Endothelial cell (in vitro differentiated cells): Measurements from ENCODE around the gene CEP162. TPM values are rescaled to one million over a fixed set of nuclear protein-coding genes. Genes with fewer than 3 reads are reported as not detected.

Experiments
- DNase-seq: peaks from one replicate; pipeline ENCODE4 v3.0.0; 2021; ENCODE audit warnings: low spot score
- H3K27ac Mint-ChIP-seq: one replicate; pipeline ENCODE4 v1.8.0; 2021; ENCODE audit warnings: mixed read lengths, inconsistent platforms; ENCODE audit not compliant: unreplicated experiment
- H3K27me3 Mint-ChIP-seq: one replicate; pipeline ENCODE4 v1.8.0; 2021; ENCODE audit warnings: mild to moderate bottlenecking, moderate library complexity, mixed read lengths, inconsistent platforms; ENCODE audit not compliant: unreplicated experiment
- H3K36me3 Mint-ChIP-seq: one replicate; pipeline ENCODE4 v1.8.0; 2021; ENCODE audit warnings: mild to moderate bottlenecking, low read depth, mixed read lengths, inconsistent platforms; ENCODE audit not compliant: unreplicated experiment
- H3K4me1 Mint-ChIP-seq: one replicate; pipeline ENCODE4 v1.8.0; 2021; ENCODE audit warnings: mild to moderate bottlenecking, mixed read lengths, inconsistent platforms; ENCODE audit not compliant: unreplicated experiment
- H3K4me3 Mint-ChIP-seq: one replicate; pipeline ENCODE4 v1.8.0; 2021; ENCODE audit warnings: mild to moderate bottlenecking, mixed read lengths, inconsistent platforms; ENCODE audit not compliant: unreplicated experiment
- H3K9me3 Mint-ChIP-seq: one replicate; pipeline ENCODE4 v1.8.0; 2021; ENCODE audit warnings: mixed read lengths, inconsistent platforms; ENCODE audit not compliant: unreplicated experiment
- total RNA-seq: library from RNA; stranded (reverse); fragmentation: NEBNext Ultra II Directional; extraction: Animal tissue kit (Norgen Biotek cat#: 25700); gene quantifications from one replicate; pipeline ENCODE4 v1.2.1, GENCODE V29; 2021; ENCODE audit not compliant: unreplicated experiment
- TF ChIP-seq, protein P1 (sequence below): fragments of 200-600 bp; sonication (generic); IDR thresholded peaks from one replicate; pipeline ENCODE4 v1.5.0; 2021; ENCODE audit warnings: antibody characterized with exemption; ENCODE audit not compliant: unreplicated experiment

The CEP162 gene
- total RNA-seq, 1 donor from 2014 or later = 14.3 TPM

DNA sequence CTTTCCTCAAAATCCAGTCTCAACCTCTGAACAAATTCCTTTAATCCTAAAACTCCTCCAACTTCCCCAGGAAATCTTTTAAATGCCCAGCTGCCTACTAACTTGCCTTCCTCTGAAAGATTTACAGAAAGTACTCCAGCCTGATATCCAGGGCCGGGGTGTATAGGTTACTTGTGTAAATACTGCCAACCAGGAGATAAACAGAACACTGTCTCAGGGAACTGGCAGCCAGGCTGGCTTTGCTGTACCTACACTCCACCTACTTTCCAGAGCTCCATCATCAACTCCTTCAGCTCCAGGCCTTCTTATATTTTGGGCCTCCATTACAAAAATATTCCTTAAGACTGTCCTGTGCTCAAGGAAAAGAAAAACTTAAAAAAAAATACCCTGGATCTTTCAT, 85.9 kb downstream of the CEP162 start:
- Mint-ChIP-seq H3K36me3 (peaks cover 8% of the 10 kb centered on the region), H3K9me3 (no peaks in the 10 kb centered on the region), H3K27me3 (no peaks in the 10 kb centered on the region), H3K4me3 (no peak overlapping the region), H3K4me1 (peaks cover 34% of the 10 kb centered on the region), H3K27ac (no peak overlapping the region)
- no peak for DNase-seq
- TF ChIP-seq, protein P1, sequence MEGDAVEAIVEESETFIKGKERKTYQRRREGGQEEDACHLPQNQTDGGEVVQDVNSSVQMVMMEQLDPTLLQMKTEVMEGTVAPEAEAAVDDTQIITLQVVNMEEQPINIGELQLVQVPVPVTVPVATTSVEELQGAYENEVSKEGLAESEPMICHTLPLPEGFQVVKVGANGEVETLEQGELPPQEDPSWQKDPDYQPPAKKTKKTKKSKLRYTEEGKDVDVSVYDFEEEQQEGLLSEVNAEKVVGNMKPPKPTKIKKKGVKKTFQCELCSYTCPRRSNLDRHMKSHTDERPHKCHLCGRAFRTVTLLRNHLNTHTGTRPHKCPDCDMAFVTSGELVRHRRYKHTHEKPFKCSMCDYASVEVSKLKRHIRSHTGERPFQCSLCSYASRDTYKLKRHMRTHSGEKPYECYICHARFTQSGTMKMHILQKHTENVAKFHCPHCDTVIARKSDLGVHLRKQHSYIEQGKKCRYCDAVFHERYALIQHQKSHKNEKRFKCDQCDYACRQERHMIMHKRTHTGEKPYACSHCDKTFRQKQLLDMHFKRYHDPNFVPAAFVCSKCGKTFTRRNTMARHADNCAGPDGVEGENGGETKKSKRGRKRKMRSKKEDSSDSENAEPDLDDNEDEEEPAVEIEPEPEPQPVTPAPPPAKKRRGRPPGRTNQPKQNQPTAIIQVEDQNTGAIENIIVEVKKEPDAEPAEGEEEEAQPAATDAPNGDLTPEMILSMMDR = no peak

DNA sequence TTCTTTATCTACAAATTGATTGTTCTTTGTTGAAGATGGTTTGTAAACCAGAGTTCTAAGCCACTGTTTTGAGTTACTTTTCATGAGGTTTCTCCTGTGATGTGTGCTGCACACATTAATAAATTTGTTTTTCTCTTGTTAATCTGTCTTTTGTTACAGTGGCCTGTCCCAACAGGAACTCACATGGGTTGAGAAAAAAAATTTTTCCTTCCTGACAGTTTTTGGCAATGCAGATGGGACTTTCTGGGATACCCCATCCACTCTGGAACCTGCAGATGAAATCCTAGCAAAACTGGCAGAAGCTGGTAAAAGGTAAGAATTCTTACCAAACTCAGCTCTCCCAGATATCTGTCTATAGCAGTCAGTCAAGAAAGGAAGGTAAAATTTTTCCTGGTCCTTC, 88.1 kb downstream of the CEP162 start:
- H3K27me3 Mint-ChIP-seq = no peaks in the 10 kb centered on the region
- H3K9me3 Mint-ChIP-seq = no peaks in the 10 kb centered on the region
- no peak for DNase-seq
- H3K27ac Mint-ChIP-seq = peak overlapping the region; percentile 87
- TF ChIP-seq, protein P1 = no peak
- H3K4me1 Mint-ChIP-seq = peaks cover 34% of the 10 kb centered on the region
- peaks cover 13% of the 10 kb centered on the region for H3K36me3 Mint-ChIP-seq
- H3K4me3 Mint-ChIP-seq = no peak overlapping the region

DNA sequence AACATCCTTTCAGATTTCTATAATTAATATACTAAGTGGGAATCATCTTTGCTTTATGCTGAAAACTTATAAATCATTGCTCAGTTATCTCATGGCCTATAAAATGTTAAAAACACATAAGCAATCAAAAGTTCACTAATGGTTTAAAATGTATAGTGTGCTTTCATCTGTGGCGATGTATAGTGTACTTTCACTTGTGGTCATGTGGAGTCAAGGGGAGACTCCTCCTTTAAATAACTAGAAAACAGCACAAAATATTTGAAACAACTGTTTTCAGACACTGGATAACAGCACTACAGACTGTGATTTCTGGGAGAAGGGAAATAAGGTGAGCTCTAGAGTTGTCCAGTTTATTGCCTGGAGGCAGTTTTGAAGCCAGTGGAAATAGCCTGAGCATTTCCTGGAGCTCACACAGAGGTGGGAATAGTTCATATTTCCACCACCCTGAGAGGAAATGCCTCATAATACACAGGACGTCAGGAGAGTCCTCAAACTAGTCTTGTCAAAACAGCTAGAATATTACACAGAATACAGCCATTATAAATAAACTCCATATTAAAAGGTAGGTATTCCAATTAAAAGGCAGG, 89.4 kb downstream of the CEP162 start:
- DNase-seq = no peak
- no peaks in the 10 kb centered on the region for H3K9me3 Mint-ChIP-seq
- no peak overlapping the region for H3K4me3 Mint-ChIP-seq
- TF ChIP-seq, protein P1 = no peak
- H3K36me3 Mint-ChIP-seq = peaks cover 22% of the 10 kb centered on the region
- H3K27me3 Mint-ChIP-seq = no peaks in the 10 kb centered on the region
- peak overlapping the region; percentile 81 for H3K27ac Mint-ChIP-seq
- H3K4me1 Mint-ChIP-seq = peaks cover 34% of the 10 kb centered on the region

DNA sequence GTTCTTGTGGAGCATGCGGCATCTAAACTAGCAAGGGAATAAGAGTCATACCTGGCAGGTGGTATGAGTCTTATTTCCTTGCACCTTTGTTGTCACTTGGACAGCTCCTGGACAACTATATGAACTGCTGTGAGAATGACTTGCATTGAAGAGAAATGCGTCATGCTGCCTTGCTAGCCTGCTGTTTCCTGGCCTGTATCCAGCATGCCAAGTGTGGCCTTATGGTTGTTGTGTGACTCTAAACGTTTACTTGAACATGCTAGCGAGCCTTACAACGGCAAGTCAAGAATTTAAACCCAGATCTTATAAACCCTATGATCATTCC, 90.4 kb downstream of the CEP162 start:
- H3K27me3 Mint-ChIP-seq = peaks cover 2% of the 10 kb centered on the region
- TF ChIP-seq, protein P1 = no peak
- no peak overlapping the region for H3K27ac Mint-ChIP-seq
- peaks cover 29% of the 10 kb centered on the region for H3K36me3 Mint-ChIP-seq
- H3K4me3 Mint-ChIP-seq = no peak overlapping the region
- H3K9me3 Mint-ChIP-seq = no peaks in the 10 kb centered on the region
- H3K4me1 Mint-ChIP-seq = peaks cover 34% of the 10 kb centered on the region
- no peak for DNase-seq

DNA sequence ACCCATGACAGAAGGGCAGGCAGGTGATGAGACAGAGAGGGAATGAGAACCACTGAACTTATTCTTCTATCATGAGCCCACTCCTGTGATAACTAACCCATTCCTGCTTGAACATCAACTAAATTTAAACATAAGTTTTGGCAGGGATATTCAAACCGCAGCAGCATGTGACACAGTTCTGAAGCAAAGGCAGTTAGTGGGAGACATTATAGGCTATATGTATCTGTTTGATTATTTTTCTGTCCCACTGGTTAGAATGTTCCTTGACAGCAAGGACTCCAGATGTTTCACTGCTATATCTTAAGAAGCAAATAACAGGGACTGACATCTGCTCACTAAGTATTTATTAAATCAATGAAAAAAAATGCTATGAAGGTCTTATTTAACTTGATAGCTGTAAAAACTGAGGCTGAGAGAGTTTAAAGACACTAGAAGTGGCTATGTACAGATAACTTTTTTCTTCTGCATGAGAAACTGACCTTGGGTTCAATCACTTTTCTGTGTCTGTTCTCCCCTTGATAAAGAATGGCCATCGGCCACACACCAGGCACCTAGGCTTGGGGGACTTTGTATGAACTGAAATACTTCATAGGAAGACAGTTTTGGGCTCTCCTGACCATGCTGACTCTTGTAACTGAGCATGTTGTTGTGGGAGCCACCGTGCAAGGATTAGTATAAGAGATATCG, 90.9 kb downstream of the CEP162 start:
- Mint-ChIP-seq H3K27ac (no peak overlapping the region), H3K27me3 (peaks cover 3% of the 10 kb centered on the region), H3K36me3 (peaks cover 29% of the 10 kb centered on the region), H3K4me1 (peaks cover 29% of the 10 kb centered on the region), H3K4me3 (no peak overlapping the region), H3K9me3 (no peaks in the 10 kb centered on the region)
- TF ChIP-seq, protein P1 = no peak
- DNase-seq = no peak
